DOHH2 (cell line): Measurements from ENCODE around the gene SLC26A1.

Source experiments
- H3F3A ChIP-seq: fragments of 200-600 bp; sonication (generic), shearing (Covaris generic); 2 replicates; pipeline ENCODE4 v1.6.0; 2016; ENCODE audit warnings: antibody characterized with exemption, mild to moderate bottlenecking; ENCODE audit not compliant: control insufficient read depth, insufficient read depth
- H3K27ac ChIP-seq: fragments of 200-600 bp; sonication (generic); 2 replicates; pipeline ENCODE4 v1.5.1; 2014; ENCODE audit warnings: low read depth, mild to moderate bottlenecking, low read length, moderate library complexity
- H3K27me3 ChIP-seq: fragments of 200-600 bp; sonication (generic); 2 replicates; pipeline ENCODE4 v1.6.1; 2014; ENCODE audit warnings: mild to moderate bottlenecking, low read length, mixed read lengths; ENCODE audit not compliant: control insufficient read depth
- H3K36me3 ChIP-seq: fragments of 200-600 bp; sonication (generic); 2 replicates; pipeline ENCODE4 v1.6.1; 2014; ENCODE audit warnings: mild to moderate bottlenecking, low read length, moderate library complexity, mixed read lengths; ENCODE audit not compliant: control insufficient read depth
- H3K4me1 ChIP-seq: fragments of 200-600 bp; sonication (generic); 2 replicates; pipeline ENCODE4 v1.6.1; 2014; ENCODE audit warnings: mild to moderate bottlenecking, low read length, mixed read lengths; ENCODE audit not compliant: control insufficient read depth
- H3K4me2 ChIP-seq: fragments of 200-600 bp; sonication (generic); 2 replicates; pipeline ENCODE4 v1.6.0; 2014; ENCODE audit warnings: mild to moderate bottlenecking, low read length, moderate library complexity
- H3K4me3 ChIP-seq: fragments of 200-600 bp; sonication (generic); 2 replicates; pipeline ENCODE4 v1.5.1; 2014; ENCODE audit warnings: mild to moderate bottlenecking, low read length, mixed read lengths
- H3K79me2 ChIP-seq: fragments of 200-600 bp; sonication (generic); 2 replicates; pipeline ENCODE4 v1.6.1; 2014; ENCODE audit warnings: mild to moderate bottlenecking, low read length, mixed read lengths; ENCODE audit not compliant: control insufficient read depth
- H3K9me2 ChIP-seq: fragments of 200-600 bp; sonication (generic); replicated peaks from 2 replicates; pipeline ENCODE4 v1.6.1; 2014; ENCODE audit warnings: mild to moderate bottlenecking, low read length, mixed read lengths; ENCODE audit not compliant: control insufficient read depth
- H3K9me3 ChIP-seq: fragments of 200-600 bp; sonication (generic); 2 replicates; pipeline ENCODE4 v1.6.1; 2014; ENCODE audit warnings: antibody characterized with exemption, low read length, mixed read lengths; ENCODE audit not compliant: control insufficient read depth, insufficient read depth
- H4K20me1 ChIP-seq: fragments of 200-600 bp; sonication (generic); 2 replicates; pipeline ENCODE4 v1.6.0; 2014; ENCODE audit warnings: low read depth, mild to moderate bottlenecking, antibody characterized with exemption, low read length, moderate library complexity; ENCODE audit not compliant: control insufficient read depth, insufficient read depth
- EZH2phosphoT487 ChIP-seq: fragments of 200-600 bp; sonication (generic); IDR thresholded peaks from 2 replicates; pipeline ENCODE4 v1.6.1; 2017; ENCODE audit warnings: borderline replicate concordance, mild to moderate bottlenecking, antibody characterized with exemption, low read length, moderate library complexity, mixed read lengths
- TF ChIP-seq, protein P1 (sequence below): fragments of 200-600 bp; sonication (generic); IDR thresholded peaks from one replicate; pipeline ENCODE4 v1.5.1; 2014; ENCODE audit warnings: antibody characterized with exemption, mild to moderate bottlenecking, low read depth, low read length; ENCODE audit not compliant: poor library complexity, severe bottlenecking

Gene SLC26A1

DNA sequence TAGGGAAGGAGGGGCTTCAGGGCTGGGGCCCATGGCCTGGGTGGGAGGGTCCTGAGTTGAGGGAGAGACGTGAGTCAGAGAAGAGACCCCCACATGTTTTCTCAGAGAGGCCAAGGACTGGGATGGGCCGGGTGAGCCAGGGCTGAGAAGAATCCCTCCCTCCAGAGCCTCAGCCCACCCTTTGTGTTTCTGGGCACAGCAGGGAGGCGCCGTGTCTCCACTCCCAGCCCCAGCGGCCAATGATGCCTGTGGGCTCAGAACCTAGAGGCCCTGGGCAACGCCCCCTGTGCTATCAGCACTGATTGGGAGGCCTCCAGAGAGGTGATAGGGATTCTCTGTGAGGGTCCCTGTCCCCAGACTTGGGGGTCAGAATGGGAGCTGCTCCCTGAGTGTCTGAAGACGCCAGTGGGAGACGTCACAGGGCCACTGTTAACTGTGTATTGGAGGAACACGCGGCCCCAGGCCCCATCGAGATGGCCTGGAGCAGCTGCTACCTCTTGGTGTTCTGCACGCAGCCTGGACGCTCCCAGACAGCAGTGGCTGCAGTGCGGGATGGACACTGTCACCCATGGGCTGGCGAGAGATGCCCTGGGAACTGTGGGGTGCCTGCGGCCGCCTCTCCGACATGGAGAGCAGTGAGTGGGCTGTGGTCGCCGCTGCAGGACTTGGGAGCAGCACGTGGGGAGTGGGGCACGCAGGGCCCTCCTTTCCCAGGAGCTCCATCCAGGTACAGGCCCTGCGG is 26.7 kb upstream of the SLC26A1 start:
- Histone ChIP-seq H3F3A (no peaks in the 10 kb centered on the region), H3K9me3 (no peaks in the 10 kb centered on the region), H3K79me2 (no peaks in the 10 kb centered on the region), H3K4me2 (no peak overlapping the region), H4K20me1 (no peaks in the 10 kb centered on the region), H3K9me2 (no peaks in the 10 kb centered on the region), H3K27ac (no peak overlapping the region), H3K27me3 (no peaks in the 10 kb centered on the region), H3K36me3 (no peaks in the 10 kb centered on the region), H3K4me1 (peaks cover 11% of the 10 kb centered on the region), H3K4me3 (no peak overlapping the region)
- TF ChIP-seq, protein P1, sequence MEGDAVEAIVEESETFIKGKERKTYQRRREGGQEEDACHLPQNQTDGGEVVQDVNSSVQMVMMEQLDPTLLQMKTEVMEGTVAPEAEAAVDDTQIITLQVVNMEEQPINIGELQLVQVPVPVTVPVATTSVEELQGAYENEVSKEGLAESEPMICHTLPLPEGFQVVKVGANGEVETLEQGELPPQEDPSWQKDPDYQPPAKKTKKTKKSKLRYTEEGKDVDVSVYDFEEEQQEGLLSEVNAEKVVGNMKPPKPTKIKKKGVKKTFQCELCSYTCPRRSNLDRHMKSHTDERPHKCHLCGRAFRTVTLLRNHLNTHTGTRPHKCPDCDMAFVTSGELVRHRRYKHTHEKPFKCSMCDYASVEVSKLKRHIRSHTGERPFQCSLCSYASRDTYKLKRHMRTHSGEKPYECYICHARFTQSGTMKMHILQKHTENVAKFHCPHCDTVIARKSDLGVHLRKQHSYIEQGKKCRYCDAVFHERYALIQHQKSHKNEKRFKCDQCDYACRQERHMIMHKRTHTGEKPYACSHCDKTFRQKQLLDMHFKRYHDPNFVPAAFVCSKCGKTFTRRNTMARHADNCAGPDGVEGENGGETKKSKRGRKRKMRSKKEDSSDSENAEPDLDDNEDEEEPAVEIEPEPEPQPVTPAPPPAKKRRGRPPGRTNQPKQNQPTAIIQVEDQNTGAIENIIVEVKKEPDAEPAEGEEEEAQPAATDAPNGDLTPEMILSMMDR, result no peak
- no peak for TF ChIP-seq EZH2phosphoT487

DNA sequence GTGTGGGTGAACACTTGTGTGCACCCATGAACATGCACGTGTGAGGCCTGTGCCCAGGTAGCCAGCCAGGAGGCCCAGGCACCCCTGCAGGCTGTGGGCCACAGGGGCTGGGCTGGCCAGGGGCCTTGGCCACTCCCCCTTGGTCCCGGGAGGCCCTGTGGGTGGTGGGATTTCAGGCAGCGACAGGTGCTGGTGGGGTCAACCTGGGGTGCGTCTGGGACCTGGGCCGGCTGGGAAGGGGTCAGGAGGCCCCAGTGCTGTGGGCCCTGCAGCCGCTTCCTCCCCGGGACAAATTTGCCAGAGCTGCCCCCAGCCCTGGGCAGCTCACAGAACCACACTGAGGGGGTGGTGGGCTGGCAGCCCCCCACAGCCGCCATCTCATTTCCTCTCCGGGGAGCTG is 26.1 kb upstream of the SLC26A1 start:
- no peak overlapping the region for H3K27ac ChIP-seq
- no peaks in the 10 kb centered on the region for H3K9me2 ChIP-seq
- TF ChIP-seq, protein P1, result no peak
- H3K36me3 ChIP-seq, result no peaks in the 10 kb centered on the region
- no peaks in the 10 kb centered on the region for H3K27me3 ChIP-seq
- H3K4me1 ChIP-seq, result peaks cover 11% of the 10 kb centered on the region
- H3K4me2 ChIP-seq, result no peak overlapping the region
- H3K9me3 ChIP-seq, result no peaks in the 10 kb centered on the region
- no peaks in the 10 kb centered on the region for H3F3A ChIP-seq
- H3K79me2 ChIP-seq, result no peaks in the 10 kb centered on the region
- H3K4me3 ChIP-seq, result no peak overlapping the region
- no peaks in the 10 kb centered on the region for H4K20me1 ChIP-seq

DNA sequence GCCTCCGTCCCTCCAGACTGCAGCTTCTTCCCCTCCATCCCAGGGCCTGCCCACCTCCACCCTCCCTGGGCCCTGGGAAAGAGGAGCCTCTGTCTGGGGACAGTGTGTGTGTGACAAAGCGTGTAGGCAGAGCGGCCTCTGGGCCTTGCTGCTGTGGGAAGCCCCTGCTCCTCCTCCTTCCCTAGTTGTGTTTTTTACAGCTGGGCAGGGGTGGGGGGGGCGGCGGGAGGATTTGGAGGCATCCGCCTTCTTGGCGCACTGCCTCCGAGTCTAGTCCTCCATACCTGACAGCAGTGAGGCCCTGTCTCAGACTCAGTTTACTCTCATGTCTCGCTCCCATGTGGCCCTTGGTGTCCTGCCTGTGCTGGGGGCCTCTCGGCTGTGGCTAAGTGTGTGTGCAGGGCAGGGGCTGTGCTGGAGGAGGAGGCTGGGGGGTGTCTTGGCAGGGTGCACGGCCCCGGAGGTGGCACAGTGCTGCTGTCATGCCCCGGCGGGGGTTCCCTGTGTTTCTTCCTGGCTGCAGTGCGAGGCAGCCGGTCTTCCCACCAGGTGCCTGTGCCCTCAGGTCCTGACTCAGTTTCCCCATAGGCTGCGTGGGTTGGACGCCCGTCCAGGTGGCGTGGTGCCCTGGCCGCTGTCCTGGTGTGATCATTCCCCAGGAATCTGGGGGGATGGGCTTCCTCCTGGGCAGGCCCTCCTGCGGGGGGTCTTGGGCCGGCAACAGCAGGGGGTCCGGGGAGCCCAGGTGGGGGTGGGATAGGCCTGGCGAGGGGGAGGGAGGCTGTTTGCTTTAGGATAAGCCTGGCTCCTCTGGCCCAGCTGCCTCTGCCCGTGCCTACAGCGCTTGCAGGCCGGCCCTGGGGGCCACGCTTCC is 25.2 kb upstream of the SLC26A1 start:
- H3K27me3 ChIP-seq, result no peaks in the 10 kb centered on the region
- no peaks in the 10 kb centered on the region for H3K9me2 ChIP-seq
- no peaks in the 10 kb centered on the region for H3K79me2 ChIP-seq
- no peak overlapping the region for H3K4me3 ChIP-seq
- TF ChIP-seq, protein P1, result no peak
- TF ChIP-seq EZH2phosphoT487, result no peak
- H3K4me1 ChIP-seq, result peaks cover 11% of the 10 kb centered on the region
- H3K36me3 ChIP-seq, result no peaks in the 10 kb centered on the region
- H3K9me3 ChIP-seq, result no peaks in the 10 kb centered on the region
- H3K27ac ChIP-seq, result no peak overlapping the region
- H4K20me1 ChIP-seq, result no peaks in the 10 kb centered on the region
- H3F3A ChIP-seq, result no peaks in the 10 kb centered on the region
- H3K4me2 ChIP-seq, result no peak overlapping the region
